ENCODE measurements around the gene TLE7.

TLE7 gene

GRCh38 chr16:71442051-71442440, at the start of gene TLE7:
TSS of gene TLE7 (minus strand) at chr16:71442054. CDS start at chr16:71433324, 8,730 bp downstream.
- no peak for DNase-seq

DNA sequence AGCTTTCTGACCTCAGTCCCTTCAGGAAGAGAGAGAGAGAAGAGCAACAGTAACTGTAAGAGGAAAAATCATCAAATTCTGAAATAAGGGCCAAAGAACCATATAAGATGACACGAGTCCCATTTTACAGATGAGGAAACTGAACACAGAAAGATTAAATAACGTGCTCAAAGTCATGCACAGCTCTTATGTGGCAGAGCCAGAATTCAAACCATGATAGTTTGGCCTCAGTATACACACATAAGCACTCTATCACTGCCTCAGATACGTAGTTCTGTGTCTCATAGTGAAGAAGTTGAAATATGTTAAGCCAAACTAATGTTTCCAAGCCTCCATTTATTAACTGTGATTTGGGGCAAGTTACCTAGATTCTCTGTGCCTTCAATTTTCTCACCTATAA, 49.2 kb upstream of the TLE7 start:
- no peak for DNase-seq

DNA sequence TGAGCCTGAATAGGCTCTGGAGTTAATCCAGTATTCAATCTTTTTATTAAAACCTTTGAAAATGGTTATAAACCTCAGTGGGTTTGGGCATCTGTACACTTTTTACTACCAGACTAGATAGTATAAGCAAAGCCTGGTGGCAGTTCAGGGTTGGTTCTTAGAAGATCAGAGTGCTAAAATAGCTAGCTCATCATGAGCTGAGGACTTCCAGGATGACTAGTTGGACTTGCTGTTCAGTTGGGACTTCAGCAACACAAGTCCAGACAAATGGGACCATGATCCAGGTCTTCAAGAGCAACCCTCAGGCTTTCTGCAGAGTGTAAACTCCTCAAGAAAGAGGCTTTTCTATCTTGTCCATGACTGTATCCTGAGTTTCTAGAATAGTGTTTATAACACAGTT, 48.5 kb upstream of the TLE7 start:
- no peak for DNase-seq

DNA sequence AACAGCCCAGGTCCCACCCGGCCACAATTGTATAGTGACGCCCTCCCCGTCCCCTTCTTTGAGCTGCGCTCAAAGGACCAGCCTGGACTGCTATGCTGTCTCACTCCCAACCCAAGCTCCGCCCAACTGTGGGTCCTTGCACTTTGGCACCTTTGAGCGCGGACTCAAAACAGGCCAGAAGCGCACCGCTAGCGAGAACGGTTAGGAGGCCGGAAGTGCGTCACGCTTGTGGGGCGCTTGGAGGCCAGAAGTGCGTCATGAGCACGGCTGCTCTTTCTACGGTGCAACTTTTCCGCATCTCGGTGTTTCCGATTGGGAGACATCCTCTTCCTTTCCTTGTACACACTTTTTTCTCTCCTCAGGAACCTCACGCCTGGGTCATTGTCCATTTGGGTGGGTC, 47.3 kb upstream of the TLE7 start, which contains the start of gene ZNF19:
ZNF19 (minus strand) TSS at position 203 of the 400 bp plus-strand sequence. CDS start 7,210 bp downstream, outside the sequence.
- no peak for DNase-seq

- DNase-seq: peak; percentile 67
Measured at GRCh38 chr16:71484006-71484893, 42.4 kb upstream of the TLE7 start.

DNA sequence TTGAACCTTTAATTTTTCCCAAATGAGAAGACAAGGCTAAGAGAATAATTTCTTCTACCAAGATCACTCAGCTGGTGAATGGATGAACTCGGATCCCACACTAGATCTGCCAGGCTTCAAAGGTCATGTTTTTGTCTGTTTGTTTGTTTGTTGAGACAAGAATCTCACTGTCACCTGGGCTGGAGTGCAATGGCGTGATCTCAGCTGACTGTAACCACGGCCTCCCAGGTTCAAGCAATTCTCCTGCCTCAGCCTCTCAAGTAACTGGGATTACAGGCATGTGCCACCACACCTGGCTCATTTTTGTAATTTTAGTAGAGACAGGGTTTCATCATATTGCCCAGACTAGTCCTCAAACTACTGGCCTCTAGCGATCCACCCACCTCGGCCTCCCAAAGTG, 40.7 kb upstream of the TLE7 start:
- DNase-seq: no peak

DNA sequence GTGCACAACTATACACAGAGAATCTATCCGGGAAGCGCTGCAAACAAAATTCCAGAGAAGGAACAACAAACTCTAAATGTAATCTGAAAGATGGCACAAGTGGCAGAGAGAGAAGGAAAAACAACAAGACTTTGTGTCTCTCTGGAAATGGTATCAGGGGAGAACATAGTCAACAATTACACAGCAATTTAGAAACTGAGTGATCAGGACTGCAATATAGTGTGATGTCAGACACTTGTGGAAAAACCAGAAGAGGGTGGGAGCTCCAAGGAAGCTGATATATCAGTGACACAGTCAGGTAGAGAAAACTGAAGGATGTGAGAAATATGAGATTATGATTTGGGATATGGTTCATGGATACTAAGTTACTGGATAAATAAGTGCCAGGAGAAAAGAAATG, 39.1 kb upstream of the TLE7 start:
- DNase-seq: no peak

DNA sequence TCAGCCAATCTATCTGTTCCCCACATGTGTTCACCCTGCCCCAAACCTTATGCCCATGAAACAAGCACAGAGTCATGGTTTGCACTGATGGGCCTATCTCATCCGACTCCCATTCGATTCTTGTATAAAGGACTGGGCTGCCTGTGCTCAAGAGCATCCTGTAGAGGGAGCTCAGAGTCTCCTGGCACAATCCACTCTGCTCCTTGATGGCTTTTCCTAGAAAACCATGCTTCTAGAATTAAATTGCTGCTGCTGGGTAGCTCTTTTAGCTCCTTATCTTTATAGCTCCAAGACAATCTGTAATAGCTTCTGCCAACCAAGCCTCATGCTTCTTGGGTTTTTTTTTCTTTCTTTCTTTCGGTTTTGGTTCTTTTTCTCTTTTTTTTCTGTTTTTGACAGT, 37.6 kb upstream of the TLE7 start:
- no peak for DNase-seq

- DNase-seq: no peak
Measured at GRCh38 chr16:71476457-71477124, 34.7 kb upstream of the TLE7 start.

GRCh38 chr16:71474864-71475263, 33.0 kb upstream of the TLE7 start:
- DNase-seq: no peak

DNA sequence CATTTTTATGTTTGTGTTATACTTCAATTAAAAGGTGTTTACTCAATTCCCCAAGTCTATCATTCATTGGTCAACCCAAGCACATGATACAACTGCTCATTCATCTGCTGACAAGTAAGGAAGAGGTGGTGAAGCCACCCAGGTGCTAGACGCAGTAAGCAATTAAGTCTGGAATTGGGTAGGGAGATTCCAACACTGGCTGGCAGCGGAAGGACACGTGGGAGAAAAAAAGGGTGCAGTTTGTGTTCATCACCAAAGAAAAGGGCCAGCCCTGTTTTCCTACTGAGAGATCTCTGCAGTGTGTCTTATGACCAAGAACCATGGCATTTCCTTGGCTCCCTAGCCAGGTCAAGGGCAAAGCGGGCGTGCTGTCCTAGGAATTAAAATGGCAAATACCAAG, 32.0 kb upstream of the TLE7 start:
- no peak for DNase-seq

GRCh38 chr16:71472931-71473330, 31.1 kb upstream of the TLE7 start:
- DNase-seq: no peak

- no peak for DNase-seq
Measured at GRCh38 chr16:71472051-71472450, 30.2 kb upstream of the TLE7 start.

DNA sequence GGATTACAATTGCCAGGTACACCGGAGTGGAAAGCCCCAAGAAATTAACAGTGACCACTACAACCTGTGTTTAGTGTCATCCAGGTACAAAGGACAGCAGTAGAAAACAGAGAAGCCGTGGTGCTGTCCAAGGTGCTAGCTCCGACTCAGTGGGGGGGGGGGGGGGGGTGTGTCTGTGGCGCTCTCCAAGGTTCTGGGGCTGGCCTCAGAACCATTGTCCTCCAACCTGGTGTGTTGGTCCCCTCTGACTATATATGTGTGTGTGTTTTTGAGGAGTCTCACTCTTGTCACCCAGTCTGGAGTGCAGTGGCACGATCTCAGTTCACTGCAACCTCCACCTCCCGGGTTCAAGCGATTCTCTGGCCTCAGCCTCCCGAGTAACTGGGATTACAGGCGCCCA, 26.0 kb upstream of the TLE7 start:
- DNase-seq: no peak

- DNase-seq: no peak
Measured at GRCh38 chr16:71464231-71464630, 22.4 kb upstream of the TLE7 start.

- DNase-seq: no peak
Measured at GRCh38 chr16:71461686-71462648, 20.1 kb upstream of the TLE7 start, which contains the start of gene ZNF23. TSS of gene ZNF23 (minus strand) at chr16:71462247. CDS start at chr16:71456796, 5,451 bp downstream.

- DNase-seq: no peak
Measured at GRCh38 chr16:71460941-71461340, 19.1 kb upstream of the TLE7 start.

GRCh38 chr16:71460236-71460635, 18.4 kb upstream of the TLE7 start:
- no peak for DNase-seq

DNA sequence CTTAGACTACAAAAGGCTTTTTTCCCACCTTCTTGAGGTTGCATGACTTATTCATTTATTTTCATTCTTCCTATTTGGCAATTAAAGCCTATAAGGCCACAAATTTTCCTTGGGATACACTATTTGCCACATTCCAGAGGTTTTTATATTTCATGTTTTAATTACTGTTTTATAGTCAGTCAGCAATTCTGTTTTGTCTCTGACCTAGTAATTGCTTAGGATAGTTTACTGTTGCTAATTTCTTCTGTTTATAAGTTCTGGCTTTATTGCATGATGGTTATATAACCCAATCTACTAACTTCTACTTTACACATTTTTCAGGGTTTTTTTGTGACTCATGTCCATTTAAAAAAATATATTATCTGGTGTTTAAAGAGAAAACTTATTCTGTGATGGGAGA, 17.7 kb upstream of the TLE7 start:
- no peak for DNase-seq

- DNase-seq: no peak
Measured at GRCh38 chr16:71456801-71457200, 14.9 kb upstream of the TLE7 start.

DNA sequence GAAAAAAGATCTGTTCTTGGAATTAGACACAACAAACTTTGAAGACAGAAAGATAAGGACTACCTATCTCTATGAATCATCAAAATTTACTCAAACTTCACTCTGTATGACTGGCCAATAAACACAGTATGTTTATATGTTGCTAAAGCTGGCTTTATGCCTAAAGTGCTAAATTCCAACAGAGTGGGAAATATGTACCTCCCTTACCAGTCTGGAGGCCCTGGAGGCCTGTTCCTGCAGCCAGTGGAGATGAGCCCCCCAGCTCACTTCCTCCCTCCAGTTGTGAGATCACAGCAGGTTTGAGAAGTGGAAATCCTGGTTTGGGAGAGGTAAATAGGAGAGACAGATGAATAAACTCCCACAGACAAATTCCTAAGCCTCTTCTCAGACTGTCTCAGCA, 11.2 kb upstream of the TLE7 start:
- DNase-seq: no peak

DNA sequence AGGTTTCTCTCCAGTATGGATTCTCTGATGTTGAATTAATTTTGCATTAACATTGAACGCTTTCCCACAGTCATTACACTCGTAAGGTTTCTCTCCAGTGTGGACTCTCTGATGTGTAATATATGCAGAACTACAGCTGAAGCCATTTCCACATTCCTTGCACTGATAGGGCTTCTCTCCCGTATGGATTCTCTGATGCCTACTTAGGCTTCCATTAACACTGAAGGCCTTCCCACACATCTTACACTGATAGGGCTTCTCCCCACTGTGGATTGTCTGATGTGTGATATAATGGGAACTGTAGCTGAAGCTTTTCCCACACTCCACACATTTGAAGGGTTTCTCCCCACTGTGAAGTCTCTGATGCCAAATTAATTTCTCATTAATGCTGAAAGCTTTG, 7.2 kb upstream of the TLE7 start:
- DNase-seq: no peak

GRCh38 chr16:71448274-71448866, 6.5 kb upstream of the TLE7 start:
- DNase-seq: no peak
